GM21526 (cell line): Measurements from ENCODE around the gene RSRC1.
"Not testable (repeated sequence)": the region's sequence is repeated elsewhere in the genome, so short reads cannot be mapped to it uniquely, and the experiment has no call there.

Source experiments
- ATAC-seq: cut with Tn5 transposase; IDR thresholded peaks from one replicate; pipeline ENCODE4 v1.9.1; 2021; ENCODE audit warnings: moderate library complexity; ENCODE audit not compliant: unreplicated experiment, low FRiP score

Gene RSRC1

GRCh38 chr3:158495398-158495902 is 385.6 kb downstream of the RSRC1 start:
- ATAC-seq, result not testable (repeated sequence)

DNA sequence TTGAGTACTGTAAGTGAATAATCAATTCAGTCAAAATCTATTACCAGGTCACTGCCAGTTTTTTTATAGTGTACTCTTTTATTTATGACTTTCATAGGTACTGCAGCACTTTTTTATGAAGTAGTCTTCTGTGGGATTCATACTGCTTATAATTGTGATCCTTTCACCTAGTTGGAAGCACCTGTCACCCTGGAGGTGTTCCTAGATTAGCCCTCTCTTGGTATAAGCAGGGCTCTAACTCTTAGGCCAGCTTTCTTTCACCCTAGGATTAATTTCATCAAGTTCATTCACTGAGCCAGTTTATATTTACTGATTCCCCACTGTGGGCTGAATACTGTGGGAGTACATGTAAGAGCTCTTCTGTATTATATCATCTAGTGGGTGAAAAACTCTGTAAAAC is 395.2 kb downstream of the RSRC1 start:
- ATAC-seq, result no peak

DNA sequence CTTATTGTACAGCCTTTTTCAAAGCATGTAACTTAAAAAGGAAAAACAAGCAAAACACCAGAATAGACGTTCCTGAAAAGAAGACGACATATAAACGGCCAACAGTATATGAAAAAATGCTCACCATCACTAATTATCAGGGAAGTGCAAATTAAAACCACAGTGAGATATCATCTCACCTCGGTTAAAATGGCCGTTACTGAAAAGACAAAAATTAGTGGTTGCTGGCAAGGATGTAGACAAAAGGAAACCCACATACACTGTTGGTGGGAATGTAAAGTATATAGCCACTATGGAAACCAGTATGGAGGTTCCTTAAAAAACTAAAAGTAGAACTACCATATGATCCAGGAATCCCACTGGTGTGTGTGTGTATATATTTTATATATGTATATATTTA is 396.6 kb downstream of the RSRC1 start:
- ATAC-seq, result no peak

GRCh38 chr3:158508481-158508880 is 398.6 kb downstream of the RSRC1 start:
- ATAC-seq, result no peak

- no peak for ATAC-seq
Measured at GRCh38 chr3:158509891-158510290, 400.0 kb downstream of the RSRC1 start.

- not testable (repeated sequence) for ATAC-seq
Measured at GRCh38 chr3:158516729-158517128, 406.8 kb downstream of the RSRC1 start.

DNA sequence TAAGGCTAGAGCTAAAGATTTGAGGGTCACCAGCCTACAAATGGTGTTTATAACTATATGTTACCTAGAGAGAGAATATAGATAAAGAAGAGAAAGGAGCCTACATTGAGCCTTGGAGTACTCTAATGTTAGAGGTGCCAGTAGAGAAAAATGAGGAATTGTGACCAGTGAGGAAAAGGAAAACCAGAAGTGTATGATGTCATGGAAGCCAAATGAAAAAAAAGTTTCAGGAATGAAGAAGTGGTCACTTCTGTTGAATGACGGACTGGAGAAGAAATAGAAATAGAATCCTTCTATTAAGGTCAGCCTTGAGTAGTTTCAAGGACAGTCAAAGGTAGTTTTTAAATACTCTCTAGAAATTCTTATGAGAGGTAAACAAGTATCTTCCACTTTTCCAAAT is 409.9 kb downstream of the RSRC1 start:
- no peak for ATAC-seq

- ATAC-seq, result no peak
Measured at GRCh38 chr3:158520433-158520832, 410.5 kb downstream of the RSRC1 start.

- ATAC-seq, result no peak
Measured at GRCh38 chr3:158522221-158523136, 412.6 kb downstream of the RSRC1 start.

GRCh38 chr3:158528076-158528674 is 418.3 kb downstream of the RSRC1 start:
- ATAC-seq, result no peak

DNA sequence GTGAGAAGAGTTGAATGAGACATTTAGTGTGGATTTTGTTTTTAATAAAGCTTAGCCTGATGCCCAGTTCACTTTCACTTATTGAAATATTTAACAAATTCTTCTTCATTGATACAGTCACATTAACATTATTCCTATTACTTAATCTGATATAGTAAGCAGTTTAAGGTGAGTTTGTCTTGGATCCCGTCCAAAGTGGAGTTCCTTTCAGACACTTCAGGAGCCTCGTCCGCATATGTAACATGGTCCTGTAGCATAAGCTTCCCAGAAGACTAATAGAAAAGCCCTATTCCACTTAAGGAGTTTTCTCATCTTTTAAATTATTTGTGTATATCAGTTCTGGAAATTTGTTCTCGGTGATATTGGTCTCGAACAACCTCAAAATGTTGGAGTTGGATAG is 421.4 kb downstream of the RSRC1 start:
- no peak for ATAC-seq

DNA sequence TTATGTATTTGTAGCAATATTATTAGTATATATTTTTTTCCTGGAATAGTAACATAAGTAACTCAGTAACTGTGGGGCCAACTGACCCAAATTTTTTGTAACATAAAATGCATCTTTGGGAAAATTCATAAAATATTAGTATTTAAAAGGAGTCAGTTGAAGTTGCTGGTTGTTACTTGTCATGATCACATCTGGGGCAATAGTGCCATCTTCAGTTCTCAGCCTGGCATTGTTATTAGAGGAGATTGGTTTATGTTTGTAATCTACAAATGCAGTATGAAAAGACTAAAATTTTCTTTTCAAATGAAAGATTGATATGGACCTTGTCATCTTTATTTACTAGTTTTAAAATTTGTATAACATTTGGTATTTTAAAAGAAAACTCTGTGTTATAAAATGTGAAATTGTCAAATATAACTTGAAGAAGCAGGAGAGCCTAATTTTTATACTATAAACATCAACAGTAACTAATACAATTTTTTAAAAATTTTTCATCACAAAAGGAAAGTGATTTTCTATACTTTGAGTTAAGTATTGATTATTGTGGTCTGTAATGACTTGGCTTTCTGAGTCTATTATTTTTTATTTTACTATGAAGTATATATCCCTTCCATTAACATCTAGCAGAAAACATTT is 422.3 kb downstream of the RSRC1 start:
- ATAC-seq, result no peak

GRCh38 chr3:158535918-158536317 is 426.0 kb downstream of the RSRC1 start:
- ATAC-seq, result no peak

DNA sequence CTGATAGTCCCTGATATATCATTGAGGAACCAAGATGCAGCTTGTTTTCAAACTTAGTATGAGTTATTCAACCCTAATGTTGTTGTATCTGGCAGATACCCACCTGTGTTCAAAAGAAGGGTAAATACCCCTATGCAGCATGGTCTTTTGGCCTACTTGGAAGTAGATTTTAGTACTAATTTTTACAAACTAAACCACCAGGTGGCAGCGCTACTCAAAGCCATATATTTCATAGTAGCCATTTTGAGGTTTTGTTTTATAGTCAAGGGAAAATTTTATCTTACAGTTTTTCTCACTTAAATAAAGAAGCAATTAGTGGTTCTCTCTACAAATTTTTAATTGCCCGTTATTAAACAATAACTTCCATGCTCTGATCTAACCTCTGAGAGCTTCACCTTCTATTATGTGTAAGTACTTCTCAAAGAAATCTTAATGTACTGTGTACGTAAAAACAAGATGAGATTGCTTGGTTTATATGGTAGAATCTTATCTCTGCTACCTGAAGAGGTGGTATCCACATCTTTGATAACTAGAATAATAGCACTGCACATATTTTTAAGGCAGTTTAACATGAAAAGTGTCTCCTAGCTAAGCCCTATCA is 429.6 kb downstream of the RSRC1 start:
- ATAC-seq, result no peak

- no peak for ATAC-seq
Measured at GRCh38 chr3:158540066-158540465, 430.2 kb downstream of the RSRC1 start.

DNA sequence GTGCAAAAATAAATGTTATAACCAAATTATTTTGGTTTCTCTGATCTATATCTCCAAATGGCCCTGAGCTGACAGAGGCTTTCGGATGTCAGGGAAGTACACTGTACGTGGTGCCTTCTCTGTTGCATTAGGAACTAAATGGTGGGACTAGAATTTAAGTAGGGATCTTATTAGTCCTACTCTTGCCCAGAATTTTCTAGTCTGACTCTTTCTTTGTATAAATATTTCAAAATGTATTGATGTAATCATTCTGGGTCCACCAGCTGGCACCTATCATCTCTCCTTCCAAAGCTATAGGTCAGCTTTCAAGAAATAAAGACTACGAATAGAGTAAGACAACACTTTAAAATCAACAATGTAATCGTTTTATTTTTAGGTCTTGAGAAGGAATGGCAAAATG is 438.8 kb downstream of the RSRC1 start:
- ATAC-seq, result no peak

DNA sequence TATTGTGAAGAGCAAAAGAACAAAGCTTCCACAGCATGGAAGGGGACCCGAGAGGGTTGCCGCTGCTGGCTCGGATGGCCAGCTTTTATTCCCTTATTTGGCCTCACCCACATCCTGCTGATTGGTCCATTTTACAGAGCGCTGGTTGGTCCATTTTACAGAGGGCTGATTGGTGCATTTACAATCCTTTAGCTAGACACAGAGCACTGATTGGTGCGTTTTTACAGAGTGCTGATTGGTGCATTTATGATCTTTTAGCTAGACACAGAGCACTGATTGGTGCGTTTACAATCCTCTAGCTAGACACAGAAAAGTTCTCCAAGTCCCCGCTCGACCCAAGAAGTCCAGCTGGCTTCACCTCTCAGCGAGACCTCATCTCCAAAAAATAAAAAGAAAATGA is 440.0 kb downstream of the RSRC1 start:
- ATAC-seq, result not testable (repeated sequence)

GRCh38 chr3:158552124-158552523 is 442.2 kb downstream of the RSRC1 start:
- no peak for ATAC-seq

GRCh38 chr3:158559504-158559903 is 449.6 kb downstream of the RSRC1 start:
- ATAC-seq, result no peak

DNA sequence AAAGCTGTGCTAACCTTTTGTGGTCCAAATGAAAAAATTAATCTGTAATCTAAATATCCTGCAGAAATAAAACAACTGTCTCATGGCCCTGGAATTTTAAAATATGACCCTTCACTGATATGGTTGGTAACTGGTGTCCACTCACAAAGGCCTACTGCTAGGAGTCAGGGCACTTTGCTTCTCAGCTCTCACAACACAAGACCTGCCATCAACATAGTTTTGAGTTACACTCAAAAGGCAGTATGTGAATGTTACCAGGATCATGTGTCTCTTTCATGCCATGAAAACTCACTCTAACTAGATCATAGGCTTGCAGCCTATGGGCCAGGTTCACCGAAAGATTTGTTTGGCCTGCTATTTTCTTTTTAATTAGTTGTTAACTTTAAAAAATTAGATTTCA is 451.1 kb downstream of the RSRC1 start:
- no peak for ATAC-seq

- ATAC-seq, result no peak
Measured at GRCh38 chr3:158562674-158563073, 452.8 kb downstream of the RSRC1 start.
